CD4-positive, alpha-beta T cell treated with Interleukin-2 at 100 ng/mL for 4 hours (primary cell): ENCODE results near the gene LAIR2.
"Not testable (repeated sequence)": the region's sequence is repeated elsewhere in the genome, so short reads cannot be mapped to it uniquely, and the experiment has no call there.

Source experiments
- DNase-seq: peaks from one replicate; pipeline ENCODE4 v3.0.0-alpha.2; 2020; ENCODE audit warnings: low spot score

LAIR2 gene

GRCh38 chr19:54464630-54465425 lies 37.8 kb upstream of the LAIR2 start:
- DNase-seq = peak; percentile 72

DNA sequence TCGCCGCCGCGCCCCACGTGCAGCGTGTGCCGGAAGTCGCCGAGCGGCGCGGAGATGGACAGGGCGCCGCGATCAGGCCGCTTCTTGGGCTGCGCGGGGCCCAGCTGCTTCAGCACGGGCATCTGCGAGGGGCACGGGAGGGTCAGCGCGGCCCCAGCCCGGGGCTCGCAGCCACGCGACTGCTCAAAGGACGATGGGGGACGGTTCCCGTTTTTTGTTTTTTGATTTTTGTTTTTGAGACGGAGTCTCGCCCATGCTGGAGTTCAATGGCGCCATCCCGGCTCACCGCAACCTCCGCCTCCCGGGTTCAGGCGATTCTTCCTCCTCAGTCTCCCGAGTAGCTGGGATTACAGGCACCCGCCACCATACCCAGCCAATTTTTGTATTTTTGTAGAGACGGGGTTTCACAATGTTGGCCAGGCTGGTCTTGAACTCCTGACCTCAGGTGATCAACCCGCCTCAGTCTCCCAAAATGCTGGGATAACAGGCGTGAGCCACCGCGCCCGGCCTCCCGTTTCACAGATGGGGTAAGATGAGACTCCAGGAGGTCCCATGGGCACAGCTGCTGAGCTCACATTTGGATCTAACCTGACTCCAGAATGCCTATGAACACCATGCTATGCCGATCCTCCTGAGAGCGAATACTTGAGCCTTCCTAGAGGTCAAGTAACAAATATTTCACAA lies 37.1 kb upstream of the LAIR2 start:
- DNase-seq = no peak

GRCh38 chr19:54466110-54466480 lies 36.5 kb upstream of the LAIR2 start:
- not testable (repeated sequence) for DNase-seq

- DNase-seq = no peak
Measured at GRCh38 chr19:54469496-54469934, 33.1 kb upstream of the LAIR2 start.

- no peak for DNase-seq
Measured at GRCh38 chr19:54470276-54470887, 32.2 kb upstream of the LAIR2 start.

- no peak for DNase-seq
Measured at GRCh38 chr19:54470991-54471782, 31.4 kb upstream of the LAIR2 start.

DNA sequence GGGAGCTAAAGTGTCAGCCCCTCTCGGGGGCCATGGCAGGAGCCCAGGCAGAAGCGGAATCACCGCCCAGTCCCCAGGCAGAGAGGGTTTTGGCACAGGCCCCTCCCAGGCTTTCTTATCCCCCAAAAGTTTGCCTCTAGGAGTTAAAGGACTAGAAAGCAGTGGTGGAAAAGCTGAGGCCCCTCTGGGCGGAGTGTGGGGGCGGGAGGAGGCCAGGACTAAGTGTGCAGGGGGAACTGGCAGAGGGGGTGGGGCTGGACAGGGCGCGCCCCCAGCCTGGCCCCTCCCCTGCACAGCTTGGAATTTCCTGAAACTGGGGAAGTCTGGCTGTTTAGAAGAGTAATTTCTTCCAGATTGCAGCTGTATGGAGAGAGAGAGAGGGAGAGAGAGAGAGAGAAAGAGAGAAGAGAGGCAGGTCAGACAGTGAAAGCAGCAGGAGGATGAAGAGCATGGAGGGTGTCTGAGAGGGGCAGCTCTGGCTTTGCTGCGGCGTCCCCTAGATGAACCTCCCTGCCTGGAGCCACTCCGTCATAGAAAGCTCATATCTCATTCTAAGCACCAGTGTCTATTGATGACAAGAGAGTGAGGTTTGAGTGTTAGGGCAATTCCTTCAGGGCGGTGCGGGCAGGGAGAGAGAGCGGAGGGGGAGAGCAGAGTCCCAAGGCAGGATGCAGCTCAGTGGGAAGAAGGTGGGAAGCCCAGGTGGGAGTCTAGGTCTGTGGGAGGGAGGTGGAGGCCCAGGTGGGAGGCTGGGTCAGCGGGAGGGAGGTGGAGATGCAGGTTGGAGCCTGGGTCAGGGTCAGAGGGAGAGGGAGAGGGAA lies 29.4 kb upstream of the LAIR2 start, which contains the start of gene CDC42EP5:
Gene CDC42EP5 (minus strand): TSS at position 226 of the 821 bp plus-strand sequence. CDS start 7,749 bp downstream, outside the sequence.
- DNase-seq = no peak

GRCh38 chr19:54473892-54474372 lies 28.7 kb upstream of the LAIR2 start:
- no peak for DNase-seq

DNA sequence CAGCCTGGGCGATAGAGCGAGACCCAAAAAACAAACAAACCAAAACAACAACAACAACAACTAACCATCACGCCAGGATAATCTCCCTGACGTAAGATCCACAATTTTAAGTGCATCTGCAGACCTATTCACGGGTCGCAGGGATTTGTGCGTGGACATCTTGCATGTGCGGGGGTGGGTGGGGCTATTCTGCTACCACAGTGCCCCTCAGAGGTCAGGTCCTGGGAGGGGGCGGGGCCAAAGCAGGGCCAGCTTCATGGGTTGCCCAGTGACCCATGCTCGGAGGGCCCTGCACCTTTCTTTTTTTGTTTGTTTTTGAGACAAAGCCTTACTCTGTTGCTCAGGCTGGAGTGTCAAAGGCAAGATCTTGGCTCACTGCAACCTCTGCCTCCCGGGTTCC lies 26.9 kb upstream of the LAIR2 start:
- DNase-seq = no peak

DNA sequence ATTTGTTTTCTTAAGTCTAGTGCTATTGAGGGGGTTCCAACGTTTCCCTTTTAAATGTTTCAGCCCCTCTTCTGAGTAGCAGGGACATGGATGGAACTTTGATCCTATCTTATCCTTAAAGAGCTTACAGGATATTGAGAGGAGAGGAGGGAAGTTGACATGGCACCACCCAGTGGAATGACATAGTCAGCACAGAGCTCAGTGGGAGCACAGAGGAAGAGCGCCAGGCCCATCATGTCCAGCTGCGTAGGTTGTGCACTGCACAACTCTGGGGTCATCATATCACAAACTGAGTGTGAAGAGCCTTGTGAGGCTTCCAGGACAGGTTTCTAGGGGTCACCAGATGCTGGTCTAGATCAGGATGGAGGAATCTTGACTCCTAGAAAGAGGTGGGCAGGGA lies 25.0 kb upstream of the LAIR2 start:
- DNase-seq = no peak

GRCh38 chr19:54478677-54479266 lies 23.9 kb upstream of the LAIR2 start:
- DNase-seq = peak; percentile 34

DNA sequence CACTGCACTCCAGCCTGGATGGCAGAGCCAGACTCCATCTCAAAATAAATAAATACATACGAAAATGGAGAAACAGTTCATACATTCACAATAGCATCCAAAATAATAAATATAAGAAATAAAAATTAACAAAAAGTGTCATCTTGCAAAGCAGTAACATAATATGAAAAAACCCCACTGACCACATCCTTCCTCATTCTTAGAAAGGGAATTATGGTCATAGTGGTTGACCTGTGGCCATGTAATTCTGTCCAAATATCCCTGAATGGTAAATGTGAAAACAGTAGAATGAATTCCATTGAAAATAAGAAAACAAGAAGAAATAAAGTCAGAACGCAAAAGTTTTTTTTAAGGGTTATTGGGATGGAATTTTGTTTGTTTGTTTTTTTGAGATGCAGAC lies 22.6 kb upstream of the LAIR2 start:
- no peak for DNase-seq

- DNase-seq = peak; percentile 47
Measured at GRCh38 chr19:54481326-54481930, 21.2 kb upstream of the LAIR2 start.

DNA sequence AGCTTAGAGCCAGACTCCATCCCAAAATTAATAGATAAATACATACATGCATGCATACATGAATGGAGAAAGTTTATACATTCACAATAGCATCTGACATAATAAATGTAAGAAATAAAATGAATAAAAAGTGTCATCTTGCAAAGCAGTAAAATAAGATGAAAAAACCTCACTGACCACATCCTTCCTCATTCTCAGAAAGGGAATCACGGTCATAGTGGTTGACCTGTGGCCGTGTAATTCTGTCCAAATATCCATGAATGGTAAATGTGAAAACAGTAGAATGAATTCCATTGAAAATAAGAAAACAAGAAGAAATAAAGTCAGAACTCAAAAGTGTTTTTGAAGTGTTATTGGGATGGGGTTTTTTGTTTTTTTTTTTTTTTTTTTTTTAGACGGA lies 19.7 kb upstream of the LAIR2 start:
- DNase-seq = no peak

GRCh38 chr19:54484451-54484850 lies 18.2 kb upstream of the LAIR2 start:
- no peak for DNase-seq

DNA sequence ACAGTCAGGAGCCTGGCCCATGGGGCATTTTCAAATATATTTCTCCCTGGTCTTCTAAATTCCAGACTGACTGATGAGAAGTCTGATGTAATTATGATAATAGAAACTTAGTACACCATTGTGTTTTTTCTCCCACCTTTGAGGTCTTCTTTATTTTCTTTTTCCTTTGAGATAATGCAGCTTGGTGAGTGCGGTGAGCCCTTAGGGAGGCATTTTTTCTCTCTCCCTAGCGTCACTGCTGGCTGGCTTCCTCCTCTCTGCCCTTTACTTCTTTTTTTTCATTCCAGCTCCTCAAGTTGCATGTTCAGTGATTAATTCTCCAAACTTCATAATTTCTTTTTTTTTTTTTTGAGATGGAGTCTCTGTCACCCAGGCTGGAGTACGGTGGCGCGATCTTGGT lies 16.8 kb upstream of the LAIR2 start:
- DNase-seq = no peak

DNA sequence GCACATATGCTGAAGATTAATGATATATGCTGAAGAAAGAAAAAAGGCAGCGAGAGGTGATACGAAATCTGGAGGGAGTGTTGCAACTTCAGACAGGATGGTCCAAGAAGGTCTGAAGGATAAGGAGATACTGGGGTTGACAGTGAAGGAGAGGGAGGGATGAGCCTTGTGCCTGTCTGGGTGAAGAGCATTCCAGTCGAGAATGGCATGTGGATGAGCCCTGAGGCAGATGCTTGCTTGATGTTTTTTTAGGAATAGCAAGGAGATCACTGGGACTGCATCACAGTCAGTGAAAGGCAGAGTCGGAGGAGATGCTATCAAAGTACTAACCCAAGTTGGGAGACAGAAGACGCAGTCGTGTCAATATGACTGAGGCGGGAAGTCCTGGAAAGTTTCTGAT lies 13.3 kb upstream of the LAIR2 start:
- DNase-seq = no peak

DNA sequence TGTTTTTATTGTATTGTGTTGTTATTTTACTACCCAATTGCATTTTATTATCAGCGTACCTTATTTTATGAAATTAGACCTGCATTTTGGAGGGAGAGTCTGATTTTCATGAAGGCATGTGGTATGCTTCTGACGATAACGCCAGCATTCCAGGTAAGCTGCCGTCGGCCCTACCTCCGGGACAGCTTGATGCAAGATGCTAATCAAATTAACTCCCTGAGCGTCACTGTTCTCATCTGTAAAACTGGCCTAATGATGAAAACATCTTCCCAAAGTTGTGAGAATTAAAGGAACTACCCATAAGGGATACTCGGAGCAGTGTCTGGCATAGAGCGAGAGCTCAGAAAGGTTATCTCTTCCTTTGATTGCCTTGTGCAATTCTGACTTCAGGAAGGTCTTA lies 12.9 kb upstream of the LAIR2 start:
- DNase-seq = no peak

DNA sequence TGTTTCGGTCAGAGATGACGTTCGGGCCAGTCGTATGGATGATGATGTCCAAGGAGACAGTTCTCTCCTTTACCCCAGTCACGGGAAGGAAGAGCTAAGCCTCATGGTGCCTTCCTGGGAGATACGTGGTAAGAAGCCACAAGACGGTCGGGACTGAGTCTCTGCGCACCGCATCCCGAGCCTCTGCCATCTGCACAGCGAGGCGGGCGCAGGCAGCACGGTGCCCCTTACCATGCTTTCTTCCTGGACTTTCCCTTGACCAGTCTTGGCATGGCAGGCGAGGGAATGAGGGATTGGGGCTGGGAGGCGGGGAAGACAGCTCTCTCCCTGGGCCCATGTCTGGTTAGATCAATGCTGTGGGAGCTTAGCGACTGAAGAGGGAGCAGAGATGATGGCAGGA lies 10.1 kb upstream of the LAIR2 start:
- no peak for DNase-seq

- DNase-seq = not testable (repeated sequence)
Measured at GRCh38 chr19:54493056-54493455, 9.6 kb upstream of the LAIR2 start.
